Activated CD8-positive, alpha-beta memory T cell treated with anti-CD3 and anti-CD28 coated beads for 48 hours (primary cell): ENCODE data around the gene SLC47A1.
"Not testable (repeated sequence)": the region's sequence is repeated elsewhere in the genome, so short reads cannot be mapped to it uniquely, and the experiment has no call there.

Experiments
- DNase-seq, 3 experiments: peaks; one replicate each; pipeline ENCODE4 v3.0.0-alpha.2; 2020; ENCODE audit warnings: low read depth in 2 of 3, low spot score in 2 of 3

SLC47A1 gene

DNA sequence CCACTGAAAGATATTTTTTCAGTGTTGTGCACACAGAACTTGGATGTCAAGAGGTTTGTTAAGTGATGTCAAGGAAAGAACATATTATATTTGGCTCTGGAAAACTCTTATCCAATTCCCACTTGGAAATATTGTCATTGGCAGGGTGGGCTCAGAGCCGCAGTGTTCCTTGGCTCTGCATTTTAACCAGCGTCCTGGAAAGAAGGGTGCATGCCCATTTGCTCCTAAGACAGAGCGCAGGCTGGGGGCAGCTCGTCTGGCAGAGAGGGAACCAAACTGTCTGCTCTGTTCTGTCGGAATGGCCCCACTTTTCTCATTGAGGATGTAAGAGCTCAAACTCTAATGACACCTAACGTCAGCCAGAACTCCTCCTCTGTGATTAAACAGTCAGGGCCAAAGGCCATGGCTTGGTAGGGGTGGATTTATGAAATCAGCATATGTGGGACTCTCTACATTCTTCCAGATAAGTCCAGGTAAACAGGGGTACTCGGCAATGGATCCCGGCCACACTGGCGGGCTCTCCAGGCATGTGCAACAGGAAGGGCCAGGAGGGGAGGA lies 18.0 kb downstream of the SLC47A1 start:
- DNase-seq: no peak

DNA sequence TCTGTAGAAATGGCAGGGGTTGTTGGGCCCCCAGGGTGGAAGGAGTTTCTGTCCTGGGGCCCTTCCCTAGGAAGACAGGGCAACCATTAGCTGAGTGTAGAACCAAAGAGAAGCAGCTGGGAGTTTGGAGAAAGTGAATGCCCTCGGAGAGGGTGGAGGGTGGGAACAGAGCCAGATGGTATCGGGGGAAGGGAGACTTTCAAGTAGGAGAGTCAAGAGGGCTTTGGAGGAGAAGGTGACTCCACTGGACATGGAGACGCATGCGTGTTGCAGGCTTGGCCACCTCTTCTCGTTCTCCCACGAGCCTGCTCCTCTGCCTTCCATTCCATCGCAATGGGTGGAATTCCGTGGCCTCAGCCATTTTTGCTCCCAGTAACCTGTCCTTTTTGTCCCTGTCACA lies 19.4 kb downstream of the SLC47A1 start:
- no peak for DNase-seq

DNA sequence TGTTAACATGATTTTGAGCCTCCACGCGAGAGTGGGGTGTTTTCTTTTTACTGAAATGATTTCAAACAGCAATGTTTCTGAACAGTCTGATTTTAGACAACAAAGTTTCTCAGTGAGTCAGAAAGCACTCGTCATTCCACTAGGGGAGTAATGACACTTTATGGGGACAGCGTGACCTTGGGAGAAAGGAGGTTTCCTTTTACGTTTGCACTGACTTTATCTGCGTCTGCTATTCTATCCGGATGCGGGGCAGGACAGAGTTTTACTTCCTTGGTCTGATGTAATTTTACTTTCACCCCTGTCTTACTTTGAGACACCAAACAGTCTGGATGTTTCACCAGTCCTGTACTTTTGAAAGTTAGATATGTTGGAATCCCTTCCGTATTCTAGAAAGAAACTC lies 20.7 kb downstream of the SLC47A1 start:
- DNase-seq: no peak

DNA sequence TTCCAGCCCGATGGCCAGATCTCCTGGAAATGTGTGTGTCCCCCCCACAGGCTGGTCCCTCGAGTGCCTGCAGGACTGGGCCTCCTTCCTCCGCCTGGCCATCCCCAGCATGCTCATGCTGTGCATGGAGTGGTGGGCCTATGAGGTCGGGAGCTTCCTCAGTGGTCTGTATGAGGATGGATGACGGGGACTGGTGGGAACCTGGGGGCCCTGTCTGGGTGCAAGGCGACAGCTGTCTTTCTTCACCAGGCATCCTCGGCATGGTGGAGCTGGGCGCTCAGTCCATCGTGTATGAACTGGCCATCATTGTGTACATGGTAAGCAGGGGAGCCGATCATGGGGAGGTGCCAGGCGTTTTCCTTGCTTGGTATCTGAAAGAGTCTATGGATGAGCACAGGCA lies 22.1 kb downstream of the SLC47A1 start:
- DNase-seq: no peak

DNA sequence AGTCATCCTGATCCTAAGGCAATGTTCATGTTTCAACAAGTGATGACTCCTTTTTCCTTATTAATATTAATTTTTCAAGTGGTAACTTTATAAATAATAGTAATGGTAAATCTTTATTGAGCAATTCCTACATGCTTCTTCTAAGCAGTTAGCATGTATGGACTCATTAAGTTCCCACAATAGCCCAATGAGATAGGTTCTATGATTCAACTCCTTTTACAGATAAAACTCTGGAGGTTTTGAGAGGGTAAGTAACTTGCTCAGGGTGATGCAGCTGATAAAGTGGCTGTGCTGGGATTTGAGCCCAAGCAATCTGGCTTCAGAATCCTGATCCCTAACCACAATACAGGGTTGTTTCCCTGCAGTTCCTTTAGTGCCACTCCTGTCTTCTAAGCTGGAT lies 25.3 kb downstream of the SLC47A1 start:
- DNase-seq: no peak

DNA sequence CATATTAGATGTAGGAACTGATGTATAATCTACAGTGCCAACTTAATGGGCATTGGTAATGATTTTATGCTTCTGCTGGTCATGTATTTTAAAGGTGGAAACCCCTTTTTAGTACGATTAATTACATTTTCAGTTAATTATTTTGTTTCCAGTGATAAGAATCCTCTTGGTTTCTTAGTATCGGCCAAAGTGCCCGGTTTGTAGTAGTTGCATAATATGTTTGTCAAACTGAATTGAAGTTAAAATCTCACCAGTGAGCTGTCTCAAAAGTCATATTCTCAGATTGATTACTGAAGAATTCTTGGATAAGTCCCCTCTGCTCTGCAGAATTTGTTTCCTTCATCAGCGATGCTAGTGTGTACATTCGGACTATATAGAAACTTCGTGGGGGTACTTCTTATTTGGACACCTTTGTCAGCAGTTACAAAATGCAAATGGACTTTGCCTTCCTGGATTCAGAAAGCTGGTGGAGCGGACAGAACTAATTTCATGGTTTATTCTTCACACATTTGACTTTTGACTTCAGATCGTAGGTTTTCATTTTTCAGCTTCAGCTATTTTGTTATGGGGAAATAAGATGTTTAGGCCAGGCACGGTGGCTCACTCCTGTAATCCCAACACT lies 28.2 kb downstream of the SLC47A1 start:
- DNase-seq: no peak

DNA sequence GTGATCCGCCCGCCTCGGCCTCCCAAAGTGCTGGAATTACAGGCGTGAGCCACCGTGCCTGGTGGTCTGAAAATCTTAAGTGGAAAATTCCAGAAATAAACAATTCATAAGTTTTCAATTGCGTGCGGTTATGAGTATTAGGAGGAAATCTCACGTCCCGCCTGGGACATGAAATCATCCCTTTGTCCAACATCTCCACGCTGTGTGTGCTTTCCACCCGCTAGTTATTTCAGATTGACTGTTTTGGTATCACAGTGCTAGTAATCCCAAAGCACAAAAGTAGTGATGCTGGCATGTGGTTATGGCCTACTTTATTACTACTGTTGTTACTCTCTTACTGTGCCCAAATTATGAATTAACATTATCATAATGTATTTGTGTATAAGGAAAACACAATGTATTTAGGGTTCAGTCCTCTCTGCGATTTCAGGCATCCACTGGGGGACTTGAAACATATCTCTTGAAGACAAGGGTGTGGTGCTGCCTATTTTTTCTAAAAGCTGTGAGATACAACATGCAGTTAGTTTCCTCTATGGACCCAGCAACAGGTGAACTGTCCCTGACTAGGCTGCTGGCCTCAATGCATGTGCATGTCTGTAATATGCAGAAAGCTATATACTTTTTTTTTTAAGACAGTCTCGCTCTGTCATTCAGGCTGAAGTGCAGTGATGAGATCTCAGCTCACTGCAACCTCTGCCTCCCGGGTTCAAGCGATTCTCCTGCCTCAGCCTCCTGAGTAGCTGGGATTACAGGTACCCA lies 32.3 kb downstream of the SLC47A1 start:
- DNase-seq: no peak

DNA sequence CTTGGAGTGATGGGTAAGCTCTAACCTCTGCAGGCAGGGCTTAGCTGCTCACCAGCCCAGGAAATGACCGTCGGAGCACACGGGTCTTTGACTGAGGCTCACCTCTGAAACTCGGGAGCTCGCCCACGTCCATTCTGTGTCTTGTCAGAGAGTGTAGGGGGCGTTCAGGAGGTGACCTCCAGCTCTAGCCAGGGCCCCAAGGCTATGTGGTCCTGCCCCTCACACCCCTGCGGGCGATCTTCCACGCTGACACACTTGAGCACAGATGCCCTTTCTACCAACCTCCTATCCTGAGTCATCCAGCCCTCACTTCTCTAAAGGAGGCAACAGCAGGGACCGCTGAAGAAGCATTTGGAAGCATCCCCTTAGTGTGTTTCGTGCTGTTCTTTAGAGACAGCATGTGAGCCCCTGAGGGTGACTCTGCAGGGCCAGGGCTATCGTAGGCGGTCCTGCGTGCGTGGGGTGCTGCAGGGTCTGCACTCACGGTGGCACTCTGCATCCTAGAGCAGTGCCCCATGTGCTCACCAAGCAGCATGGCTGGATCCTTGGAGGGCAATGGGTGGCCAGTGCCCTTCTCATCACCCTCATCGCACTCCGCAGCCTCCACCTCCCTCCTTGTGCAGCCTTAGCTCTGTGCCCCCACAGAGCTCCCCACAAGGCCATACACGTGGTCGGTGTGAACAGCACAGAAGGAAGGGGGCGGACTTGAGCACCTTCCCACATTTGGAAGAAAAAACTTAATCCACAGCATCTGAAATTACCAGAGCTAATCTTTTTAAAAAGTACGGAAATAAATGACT lies 33.8 kb downstream of the SLC47A1 start:
- DNase-seq: no peak

DNA sequence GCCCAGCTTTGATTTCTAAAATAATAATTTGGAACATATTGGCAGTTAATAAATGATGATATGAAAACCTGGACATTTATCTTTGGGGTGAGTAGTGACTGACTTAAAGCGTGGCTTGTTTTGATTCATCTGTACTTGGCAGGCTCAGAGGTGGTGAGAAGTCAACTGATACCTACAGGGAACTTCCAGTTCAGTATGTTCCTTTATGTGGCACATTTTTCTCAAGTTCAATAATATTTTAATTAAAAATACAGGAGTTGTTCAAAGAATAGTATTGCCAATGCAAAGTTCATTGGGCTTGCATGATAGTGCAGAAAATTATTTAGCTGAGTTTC lies 34.3 kb downstream of the SLC47A1 start:
- DNase-seq: no peak

DNA sequence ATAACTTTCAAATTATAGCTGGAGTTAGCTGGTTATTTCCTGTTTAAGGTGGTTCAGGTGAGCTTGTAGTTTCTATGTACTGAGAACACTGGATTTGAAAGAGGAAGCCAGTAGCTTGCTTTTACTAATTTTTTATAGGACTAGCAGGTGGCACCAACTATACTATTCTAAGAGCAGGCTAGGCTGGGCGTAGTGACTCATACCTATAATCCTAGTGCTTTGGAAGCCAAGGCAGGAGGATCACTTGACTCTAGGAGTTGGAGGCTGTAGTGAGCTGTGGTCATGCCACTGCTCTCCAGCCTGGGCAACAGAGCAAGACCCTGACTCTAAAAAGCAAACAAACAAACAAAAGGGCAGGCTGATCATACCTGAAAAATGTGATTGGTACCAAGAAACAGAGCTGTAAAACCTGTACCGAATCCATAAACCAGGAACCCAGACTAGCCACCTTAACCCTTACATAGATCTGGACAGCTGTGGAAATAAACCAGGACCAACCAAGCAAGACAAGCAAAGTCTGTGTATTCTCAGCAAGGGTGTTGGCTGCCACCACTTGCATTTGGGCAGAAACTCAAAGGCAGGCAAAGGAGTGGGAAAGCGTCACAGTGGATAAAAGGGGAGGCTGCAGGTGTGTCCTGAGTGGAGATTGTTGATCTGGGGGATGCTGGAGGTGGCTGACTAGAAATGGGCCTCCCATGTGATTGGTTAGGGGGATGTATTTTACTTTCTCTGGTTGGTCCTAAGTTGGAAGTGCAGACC lies 36.3 kb downstream of the SLC47A1 start:
- no peak for DNase-seq

DNA sequence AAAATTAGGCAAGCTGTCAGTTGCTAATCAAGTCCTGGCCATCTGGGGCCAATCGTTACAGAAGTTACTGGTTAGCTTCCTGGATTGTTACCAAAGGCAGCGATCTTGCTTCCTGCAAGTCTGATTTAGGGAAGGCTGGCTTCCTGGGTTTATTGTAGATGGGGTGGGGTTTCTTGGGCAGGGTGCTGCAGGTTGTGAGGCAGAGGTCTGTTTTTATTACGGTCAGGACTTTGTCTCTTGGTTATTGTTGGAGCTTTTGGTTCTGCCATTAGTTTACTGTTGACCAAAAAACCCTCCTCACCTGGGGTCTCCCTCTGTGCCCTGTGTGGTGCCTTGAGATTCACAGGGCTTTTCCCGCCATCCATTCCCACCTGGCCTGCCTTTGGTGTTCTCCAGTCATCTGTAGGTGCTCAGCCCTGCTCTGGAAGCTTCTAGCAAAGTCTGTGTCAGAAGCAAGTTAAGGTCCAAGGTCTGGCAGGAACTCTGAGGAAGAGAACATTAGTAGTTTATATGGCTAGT lies 36.9 kb downstream of the SLC47A1 start:
- no peak for DNase-seq

DNA sequence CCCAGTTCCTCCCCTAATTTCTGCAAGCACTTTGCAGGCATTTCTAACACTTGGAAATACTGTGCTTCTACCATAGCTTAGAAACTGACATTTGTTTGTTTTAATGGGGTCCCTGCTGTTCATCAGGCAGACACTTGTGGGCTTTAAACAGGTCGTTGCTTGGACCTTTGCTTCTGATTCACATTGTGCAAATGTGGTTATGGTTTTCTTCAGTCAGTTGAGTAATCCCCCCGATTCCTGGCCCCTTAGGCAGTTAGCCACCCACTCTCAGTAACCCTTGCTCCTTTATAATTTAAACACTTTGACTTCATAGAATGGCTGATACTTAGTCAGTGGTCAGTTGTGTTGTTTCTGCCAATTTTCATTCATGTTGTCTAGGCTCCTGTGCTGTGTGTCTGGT lies 39.4 kb downstream of the SLC47A1 start:
- no peak for DNase-seq

DNA sequence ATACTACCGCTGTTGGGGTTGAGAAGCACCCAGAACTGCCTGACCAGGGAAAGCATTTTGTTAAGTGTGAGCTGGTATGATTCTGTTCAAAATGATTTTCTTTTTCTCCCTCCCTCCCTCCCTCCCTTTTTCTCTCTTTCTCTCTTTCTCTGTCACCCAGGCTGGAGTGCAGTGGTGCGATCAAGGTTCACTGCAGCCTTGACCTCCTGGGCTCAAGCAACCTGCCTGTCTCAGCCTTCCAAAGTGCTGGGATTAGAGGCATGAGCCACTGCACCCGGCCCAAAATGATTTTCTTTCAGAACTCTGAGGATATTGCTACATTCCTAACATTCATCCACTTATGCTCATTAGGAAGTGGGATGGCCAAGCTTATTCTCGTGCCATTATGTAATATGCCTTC lies 41.3 kb downstream of the SLC47A1 start:
- DNase-seq: no peak

DNA sequence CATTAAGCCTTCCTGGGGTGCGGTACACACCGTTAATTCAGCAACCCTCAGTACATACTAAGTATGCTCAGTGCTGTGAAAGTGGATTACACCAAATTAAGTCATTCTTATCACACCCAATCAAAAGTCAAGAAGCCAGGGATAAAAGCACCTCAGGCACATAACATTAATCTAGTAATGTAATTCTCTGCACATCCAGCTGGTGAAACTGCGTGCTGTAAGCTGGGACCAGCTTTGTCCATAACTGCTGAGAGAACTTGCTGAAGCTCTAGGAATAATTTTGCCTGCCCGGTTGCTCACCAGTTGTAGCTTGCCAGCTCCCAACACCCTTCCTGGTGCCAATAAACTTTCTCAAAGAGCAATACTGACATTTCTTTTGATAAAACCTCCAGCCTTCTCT lies 44.9 kb downstream of the SLC47A1 start:
- no peak for DNase-seq

DNA sequence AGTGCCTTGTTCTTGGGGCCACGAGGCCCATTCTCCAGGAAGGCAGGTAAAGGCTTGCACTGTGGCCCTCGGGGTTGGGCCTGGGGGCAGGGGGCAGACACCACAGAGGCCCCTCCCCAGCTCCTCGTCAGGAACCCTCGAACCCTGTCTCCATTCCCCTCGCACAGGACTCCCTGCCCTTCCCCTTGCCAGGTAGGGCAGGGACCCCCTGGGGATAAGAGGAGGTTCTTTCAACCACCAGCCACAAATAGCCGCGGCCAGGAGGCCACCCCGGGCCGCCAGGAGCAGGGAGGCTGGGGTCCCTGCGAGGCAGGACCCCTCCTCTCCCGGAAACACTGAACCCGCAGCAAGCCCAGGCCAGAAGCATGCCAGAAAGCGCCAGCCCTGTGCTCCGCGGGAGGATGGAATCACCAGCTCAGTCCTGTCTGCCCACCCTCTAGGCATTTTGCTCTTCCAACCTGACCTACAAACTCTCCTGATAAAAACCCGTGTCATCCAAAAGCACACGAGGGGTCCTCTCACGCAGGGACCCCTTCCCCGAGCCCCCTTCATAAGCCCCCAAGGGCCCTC lies 45.6 kb downstream of the SLC47A1 start:
- DNase-seq: no peak

DNA sequence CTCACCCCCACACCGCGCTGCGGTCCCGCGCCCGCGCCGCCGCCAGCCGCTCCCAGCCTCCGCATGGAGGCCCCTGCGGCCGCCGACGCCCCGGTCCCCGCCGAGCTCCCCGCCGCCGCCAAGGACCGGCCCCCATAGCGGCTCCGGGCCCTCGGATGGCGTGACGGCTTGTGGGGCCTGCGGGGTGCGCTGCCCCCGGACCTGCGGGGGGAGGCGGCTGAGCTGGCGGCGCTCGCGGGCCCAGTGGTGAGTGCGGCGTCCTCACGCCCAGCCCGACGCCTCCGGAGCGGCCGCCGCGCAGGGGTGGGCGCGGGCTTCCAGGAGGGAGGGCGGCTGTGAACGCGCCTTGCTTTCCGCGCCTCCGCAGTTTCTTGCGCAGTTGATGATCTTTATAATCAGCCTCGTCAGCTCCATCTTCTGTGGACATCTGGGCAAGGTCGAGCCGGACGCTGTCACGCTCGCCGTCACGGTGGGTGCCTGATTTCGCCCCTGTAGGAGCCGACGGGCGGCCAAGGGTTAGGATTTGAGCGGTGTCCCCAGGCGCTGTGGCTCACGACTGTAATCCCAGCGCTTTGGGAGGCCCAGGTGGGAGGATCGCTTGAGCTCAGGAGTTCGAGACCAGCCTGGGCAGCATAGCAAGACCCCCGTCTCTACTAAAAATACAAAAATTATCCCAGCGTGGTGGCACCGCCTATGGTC lies 46.4 kb downstream of the SLC47A1 start:
- DNase-seq: no peak

DNA sequence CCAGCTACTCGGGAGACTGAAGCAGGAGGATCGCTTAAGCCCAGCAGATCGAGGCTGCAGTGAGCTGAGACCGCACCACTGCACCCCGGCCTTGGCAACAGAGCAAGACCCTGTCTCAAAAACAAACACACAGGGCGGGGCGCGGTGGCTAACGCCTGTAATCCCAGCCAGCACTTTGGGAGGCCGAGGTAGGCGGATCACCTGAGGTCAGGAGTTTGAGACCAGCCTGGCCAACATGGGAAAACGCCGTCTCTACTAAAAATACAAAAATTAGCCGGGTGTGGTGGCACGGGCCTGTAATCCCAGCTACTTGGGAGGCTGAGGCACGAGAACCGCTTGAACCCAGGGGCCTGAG lies 46.9 kb downstream of the SLC47A1 start:
- not testable (repeated sequence) for DNase-seq

DNA sequence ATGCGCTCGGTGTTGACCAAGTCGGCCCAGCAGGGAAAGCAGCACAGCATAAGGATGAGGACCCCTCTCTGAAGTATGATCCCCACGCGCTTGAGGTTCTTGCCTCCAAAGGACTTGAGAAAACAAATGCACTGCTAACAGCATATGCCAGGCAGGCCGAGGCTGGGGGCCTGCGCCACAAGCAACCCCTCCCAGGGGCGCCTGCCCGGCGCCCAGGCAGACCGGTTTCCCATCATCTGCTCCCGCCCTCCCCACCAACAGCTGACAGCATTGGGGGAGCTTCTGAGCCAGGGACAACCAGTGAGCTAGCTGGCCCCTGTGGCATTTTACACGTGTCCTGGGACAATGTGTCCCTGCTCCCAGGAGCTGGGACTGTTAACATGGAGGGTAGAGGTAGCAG lies 48.5 kb downstream of the SLC47A1 start:
- not testable (repeated sequence) for DNase-seq

DNA sequence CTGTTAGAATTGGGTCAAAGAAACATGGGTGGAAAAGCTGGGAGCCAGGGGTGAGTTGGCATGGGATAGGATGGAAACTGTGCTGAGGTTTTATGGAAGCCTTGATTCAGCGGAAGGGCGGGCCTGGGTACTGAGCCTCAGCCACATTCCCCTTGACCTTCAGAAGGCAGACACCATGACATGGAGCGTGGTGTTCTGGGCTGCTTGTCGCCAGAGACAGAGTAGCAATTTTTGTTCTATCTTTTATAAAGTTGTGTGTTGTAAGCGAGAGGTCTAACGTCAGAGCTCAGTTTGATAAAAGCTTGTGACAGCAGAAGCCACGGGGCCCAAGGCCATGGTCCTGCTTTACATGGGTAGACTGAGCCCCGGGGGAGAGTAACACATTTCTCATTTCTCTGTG lies 50.2 kb downstream of the SLC47A1 start:
- DNase-seq: no peak

DNA sequence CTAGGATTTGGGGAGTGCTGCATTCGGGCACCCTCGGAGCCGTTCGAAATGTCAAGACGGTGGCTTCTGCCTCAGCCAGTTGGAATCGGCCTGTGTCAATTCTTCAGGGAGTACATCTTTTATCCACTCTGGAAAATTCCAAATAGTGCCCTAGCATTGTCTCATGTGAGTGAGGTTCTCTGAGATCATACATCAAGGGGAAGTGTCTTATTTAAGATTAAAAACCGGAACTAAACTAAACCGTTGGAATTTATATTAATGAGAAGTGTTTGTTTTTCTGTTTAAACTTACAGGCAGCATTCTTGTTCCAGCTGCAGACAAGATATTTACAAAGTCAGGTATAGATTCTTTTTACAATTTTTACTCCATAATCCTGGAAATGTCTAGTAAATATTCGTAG lies 56.8 kb downstream of the SLC47A1 start:
- no peak for DNase-seq
